ENCODE results near the gene STK35.

The STK35 gene

DNA sequence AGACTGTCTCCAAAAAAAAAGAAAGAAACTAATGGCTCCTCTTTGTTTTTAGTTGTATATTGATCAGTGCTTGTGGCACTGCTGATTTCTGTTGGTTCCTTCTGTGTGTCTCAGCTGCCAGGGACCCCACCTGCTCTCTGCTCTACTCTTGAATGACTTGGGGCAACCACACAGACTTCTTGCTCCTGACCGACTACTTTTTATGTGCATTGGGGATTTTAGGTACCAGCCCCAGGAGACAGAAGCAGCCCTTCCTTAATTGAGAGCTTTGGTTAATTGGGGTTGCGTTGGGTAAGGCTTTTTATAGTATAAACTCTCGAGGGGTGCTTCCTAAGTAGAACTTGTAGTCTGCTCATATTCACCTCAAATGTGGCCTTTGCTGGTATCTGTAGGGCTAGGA lies 6.9 kb downstream of the STK35 start:
- no peak for DNase-seq

- no peak for DNase-seq
Observed at GRCh38 chr20:2108987-2109386, 7.4 kb downstream of the STK35 start.

- no peak for DNase-seq
Observed at GRCh38 chr20:2109425-2110210, 8.0 kb downstream of the STK35 start.

DNA sequence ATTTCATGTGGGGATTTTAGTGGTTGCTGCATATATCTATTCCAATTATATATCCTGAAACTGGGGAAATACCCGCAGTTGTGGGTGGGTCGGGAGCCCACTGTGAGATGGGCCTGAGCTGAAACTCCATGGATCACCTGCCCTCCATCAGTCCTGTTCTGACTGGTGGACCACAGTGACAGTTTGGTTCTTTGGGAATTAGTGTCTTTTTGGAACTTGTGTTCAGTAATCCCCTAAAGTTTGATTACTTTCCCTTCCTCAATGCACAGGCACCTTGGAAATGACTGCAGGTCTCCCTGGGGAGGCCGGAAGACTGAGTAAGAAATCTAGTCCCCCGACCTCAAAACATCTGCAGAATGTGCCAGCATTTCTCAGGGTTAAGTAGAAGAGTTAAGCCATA lies 11.3 kb downstream of the STK35 start:
- no peak for DNase-seq

- no peak for DNase-seq
Observed at GRCh38 chr20:2114127-2114959, 12.7 kb downstream of the STK35 start.

GRCh38 chr20:2114990-2115681 lies 13.5 kb downstream of the STK35 start:
- DNase-seq = no peak

DNA sequence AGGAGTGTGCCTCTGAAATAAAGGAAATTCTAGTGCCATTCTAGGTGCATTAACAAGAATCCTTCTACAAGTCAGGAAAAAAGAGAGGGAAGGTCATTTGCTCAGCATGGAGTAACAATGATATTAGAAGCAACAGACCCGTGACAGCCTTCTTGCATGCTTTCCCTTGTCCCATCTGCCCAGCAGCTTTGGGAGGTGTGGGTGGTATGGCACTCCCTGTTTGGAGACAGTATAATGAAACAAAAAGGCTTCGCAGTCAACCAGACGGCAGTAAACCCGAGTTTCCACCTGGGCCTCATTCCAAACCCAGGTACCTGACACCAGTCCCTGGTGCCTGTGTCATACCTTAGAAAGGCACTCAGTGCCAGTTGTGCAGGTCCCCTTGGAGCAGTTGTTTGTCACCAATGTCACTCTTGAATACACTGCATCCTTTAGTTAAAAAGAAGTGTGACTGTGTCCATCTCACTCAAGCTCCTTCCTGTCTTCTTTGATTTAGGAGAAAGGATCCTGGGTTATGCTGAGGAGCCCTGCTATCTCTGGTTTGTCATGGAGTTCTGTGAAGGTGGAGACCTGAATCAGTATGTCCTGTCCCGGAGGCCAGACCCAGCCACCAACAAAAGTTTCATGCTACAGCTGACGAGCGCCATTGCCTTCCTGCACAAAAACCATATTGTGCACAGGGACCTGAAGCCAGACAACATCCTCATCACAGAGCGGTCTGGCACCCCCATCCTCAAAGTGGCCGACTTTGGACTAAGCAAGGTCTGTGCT lies 14.7 kb downstream of the STK35 start:
- DNase-seq = no peak

- DNase-seq = no peak
Observed at GRCh38 chr20:2118783-2119182, 17.2 kb downstream of the STK35 start.

- no peak for DNase-seq
Observed at GRCh38 chr20:2122936-2123335, 21.3 kb downstream of the STK35 start.

DNA sequence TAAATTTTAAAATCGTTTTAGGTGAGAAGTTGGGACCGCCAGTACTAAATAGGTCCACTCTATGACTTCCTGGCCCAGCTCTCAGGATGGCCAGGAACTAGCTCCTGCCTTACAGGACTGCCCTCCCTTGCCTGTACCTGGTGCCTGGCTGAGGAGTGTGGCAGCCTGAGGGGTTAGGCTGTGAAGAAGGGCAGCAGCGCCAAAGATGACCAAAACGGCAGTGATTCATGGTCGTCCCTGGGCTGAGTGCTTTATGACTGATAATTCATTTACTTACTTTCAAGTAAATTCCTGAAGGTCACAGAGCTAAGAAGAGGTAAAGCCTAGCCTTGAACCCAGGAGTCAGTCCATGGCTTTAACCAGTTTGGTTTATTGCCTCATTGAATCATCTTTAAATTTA lies 22.1 kb downstream of the STK35 start:
- no peak for DNase-seq

GRCh38 chr20:2124564-2125213 lies 23.1 kb downstream of the STK35 start:
- no peak for DNase-seq

DNA sequence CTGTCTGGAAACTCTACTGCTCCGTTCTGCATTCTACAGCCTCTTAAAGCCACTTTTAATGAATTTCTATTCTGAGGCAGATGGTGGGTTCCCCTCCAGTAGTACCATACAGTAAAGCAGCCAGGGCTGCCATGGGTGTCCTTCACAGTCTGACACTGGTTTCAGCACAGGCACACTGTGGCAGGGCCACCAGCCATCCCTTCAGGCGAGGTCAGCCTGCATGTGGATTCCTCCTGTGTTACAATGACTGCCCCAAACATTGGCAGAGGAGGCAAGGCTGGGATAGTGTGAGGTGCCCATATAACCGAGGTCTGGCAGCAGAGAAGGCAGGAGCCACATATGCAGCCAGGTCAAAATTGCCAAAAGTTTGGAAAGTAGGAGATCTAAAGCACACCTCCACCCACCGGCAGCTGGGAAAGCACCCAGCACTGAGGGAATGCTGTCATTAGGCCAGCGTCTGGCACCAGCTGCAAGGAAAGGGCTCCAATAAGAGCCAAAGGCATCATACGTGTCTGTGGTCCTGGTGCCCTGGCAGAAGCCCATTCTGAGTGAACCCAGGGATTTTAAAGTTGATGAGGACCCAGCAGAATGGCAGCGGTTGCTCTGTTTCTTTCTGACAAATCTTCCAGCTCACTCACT lies 24.0 kb downstream of the STK35 start:
- DNase-seq = no peak

- no peak for DNase-seq
Observed at GRCh38 chr20:2127238-2127637, 25.6 kb downstream of the STK35 start.

DNA sequence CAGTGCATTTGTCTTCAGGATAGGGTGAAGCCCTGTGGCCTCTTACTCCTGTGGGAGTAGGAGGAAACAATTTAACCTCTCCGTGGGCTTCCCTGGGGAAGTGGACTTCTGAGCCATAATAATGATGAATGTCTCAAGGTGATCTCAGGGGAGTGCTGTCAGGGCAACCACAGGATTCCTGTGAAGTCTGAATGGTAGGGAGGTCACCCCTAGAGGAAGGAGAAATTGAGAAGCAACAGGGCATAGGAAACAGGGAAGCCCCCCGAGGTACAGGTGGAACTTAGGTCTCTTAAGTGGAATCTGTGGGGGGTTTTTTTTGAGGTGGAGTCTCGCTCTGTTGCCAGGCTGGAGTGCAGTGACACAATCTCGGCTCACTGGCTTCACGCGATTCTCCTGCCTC lies 26.9 kb downstream of the STK35 start:
- DNase-seq = no peak

DNA sequence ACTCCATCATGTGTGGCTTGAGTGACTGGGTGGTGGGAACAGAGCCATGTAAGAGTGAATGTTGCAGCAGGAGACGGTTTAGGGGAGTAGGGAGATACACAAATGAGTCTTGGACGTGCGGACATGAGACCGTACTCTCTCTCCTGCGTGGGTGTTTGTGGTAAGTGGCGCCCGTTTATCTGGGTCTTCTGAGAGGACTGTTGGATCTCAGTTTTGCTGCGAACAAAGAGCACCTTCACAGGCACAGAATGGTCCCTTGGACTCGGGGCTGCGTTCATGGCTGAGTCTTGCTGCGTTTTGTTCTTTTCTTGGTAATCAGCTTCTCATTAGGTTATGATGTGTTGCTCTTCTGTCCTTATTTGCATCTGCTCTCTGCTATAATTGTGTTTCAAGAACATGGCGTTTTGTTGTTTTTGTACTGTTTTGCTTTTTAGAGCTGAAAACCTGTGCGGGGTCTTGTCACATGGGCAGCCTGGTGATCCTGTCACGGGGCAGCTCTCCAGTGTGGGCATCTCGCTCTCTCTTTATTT lies 28.5 kb downstream of the STK35 start:
- DNase-seq = no peak

- no peak for DNase-seq
Observed at GRCh38 chr20:2130683-2131082, 29.1 kb downstream of the STK35 start.

- DNase-seq = no peak
Observed at GRCh38 chr20:2131366-2131765, 29.7 kb downstream of the STK35 start.

DNA sequence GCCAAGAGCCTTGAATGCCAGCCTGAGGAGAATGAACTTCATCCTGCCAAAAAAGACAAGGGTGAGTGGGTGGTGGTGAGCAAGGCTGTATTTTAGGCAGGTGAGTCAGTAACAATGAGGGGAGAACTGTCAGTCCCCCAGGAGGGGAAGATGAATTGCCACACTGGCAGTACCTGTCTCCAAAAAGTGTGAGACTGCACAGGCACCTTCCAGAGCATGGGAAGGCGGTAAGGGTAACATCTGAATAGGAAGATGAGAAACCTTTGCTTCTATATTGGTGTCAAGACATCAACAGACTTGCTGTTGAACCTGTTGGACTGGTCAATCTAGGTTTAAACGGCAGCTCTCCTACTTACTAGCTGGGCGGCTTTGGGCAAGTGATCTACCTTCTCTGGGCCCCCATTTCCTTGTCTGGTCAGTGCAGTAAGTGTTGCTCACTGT lies 30.9 kb downstream of the STK35 start:
- DNase-seq = no peak

DNA sequence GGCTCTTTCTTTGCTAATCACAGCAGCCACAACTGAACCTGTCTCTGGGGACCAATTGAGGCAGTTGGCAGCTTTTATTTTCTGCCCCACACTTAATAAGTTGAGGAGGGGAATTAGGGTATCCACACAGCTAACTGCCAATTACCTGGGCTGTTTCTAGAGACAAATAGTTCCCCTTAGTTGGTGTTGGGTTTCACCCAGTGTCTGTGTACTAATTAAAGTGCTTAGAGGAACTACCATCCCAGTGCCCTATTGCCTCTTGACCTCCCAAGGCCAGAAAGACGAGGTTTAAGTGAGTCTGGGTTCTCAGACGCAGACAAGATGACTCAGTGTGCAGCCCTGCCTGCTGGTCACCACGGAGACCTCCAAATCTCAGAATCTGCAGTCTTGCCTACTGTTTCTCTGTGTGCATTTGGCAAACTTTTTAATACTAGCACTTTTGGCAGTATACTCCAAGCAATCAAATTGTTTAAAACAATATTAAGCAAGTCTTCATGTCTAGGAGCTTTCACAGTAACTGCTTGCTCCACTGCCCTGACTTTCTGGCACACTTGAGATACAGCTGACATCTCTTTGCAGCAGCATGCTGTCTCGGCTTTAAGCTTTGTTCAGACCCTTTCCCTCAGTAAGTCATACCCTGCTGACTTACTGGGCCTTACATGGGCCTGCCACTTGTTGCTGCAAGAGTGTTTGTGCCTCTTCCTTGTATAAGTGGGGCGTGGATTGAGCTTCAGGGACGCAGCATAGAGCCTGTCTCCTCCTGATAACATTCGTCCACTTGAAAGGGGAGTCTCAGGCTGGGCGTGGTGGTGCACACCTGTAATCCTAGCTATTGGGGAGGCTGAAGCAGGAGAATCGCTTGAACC lies 31.9 kb downstream of the STK35 start:
- DNase-seq = no peak

GRCh38 chr20:2135013-2135412 lies 33.4 kb downstream of the STK35 start:
- DNase-seq = no peak

Measured in cortex of kidney (tissue), 1 donor.